NCI-H526 (cell line): ENCODE measurements around the gene GLTP.
"Not testable (repeated sequence)": the region's sequence is repeated elsewhere in the genome, so short reads cannot be mapped to it uniquely, and the experiment has no call there.

Experiments used
- DNase-seq, 2 experiments: peaks; one replicate each; lab custom pipeline; 2025; lab: John Stamatoyannopoulos, UW

Gene GLTP

DNA sequence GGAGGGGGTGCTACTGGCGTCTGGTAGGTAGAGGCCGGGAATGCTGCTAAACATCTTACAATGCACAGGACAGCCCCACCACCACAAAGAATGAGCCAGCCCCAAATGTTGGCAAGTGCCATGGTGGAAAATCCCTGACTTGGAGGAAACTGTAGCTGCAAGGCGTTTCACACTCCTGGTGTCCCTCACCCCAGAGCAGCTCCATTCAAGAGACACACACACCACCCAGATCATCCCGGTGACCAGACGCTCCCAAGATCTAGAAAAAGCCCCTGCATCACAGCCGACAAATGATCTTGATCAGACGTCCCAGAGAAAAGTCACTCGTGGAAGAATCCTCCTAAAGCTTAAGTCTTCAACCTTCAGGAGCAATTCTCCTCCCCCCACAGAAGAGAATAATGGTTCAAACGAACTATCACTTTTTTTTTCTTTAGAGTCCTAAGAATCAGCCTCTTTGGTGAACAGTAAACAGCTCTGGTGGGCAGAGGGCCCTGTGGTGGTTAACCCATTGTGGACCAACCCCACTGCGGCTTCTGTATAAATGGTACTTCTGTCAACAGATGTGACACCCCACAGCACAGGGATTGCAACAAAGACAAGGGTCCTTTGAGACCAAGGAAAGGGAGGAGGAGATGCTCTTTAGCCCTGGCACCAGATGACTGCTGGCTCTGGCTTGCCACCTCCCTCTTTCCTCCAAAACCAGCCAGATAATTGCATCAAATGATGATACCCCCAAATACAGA, 2.7 kb downstream of the GLTP start:
- no peak for DNase-seq

- no peak for DNase-seq
These were observed 3.9 kb downstream of the GLTP start for GRCh38 chr12:109876406-109876805.

DNA sequence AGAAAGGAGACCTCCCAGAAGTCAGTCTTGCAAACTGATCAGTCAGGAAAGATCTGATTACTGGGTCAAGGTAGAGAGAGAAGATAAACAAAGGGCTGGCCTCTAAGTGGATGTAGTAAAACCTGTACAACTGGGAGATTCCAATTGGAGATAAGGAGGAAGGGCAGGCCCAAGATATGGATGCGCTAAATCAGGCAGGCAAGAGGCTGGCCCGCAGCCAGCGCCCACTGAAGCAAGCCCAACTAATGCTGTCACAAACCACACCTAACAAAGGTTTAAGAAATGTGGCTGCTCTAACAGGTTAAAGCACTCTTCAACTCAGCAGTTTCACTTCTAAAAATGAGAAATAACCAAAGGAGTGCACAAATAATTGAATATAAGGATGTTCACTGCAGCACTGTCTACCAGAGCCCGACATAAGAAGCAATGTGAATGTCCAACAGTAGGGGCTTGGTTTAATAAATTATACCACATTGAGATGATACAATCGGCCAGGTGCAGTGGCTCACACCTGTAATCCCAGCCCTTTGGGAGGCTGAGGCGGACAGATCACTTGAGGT, 4.7 kb downstream of the GLTP start:
- DNase-seq, result peak in 1 of 2 experiments; percentile 20

DNA sequence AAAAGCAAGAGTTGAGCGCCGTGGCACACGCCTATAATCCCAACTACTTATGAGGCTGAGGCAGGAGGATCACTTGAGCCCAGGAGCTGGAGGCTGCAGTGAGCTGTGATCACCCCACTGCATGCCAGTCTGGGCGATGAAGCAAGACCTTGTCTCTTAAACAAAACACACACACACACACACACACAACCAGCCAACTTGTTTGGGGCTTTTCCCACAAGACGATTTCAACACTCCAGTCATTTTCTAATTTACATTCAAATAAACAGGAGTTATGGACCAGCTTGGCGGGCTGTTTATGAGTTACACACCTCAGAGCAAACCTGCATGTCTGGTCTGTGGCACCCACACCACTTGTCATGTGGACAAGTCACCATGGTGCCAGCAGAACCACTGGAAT, 6.7 kb downstream of the GLTP start:
- DNase-seq, result no peak

GRCh38 chr12:109871668-109872314, 8.6 kb downstream of the GLTP start:
- DNase-seq, result no peak

DNA sequence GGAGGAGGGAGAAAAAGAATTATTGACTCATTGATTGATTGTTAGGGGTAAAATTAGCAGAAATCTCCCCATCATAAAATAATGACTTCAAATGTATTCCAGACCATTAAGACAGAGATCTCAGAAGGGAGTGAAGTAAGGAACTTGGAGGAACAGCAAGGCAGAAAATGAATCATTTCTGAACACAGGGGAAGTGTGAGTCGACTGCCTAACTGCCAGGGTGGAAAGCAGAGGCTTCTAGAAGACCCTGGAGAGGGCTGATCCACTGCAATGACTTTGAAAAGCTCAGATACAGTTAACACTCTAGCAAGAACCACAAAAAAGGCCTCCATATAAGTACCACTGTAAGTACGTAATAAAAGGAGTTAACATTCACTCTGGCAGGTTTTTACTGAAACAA, 9.7 kb downstream of the GLTP start:
- DNase-seq, result no peak

GRCh38 chr12:109868182-109869051, 11.9 kb downstream of the GLTP start:
- DNase-seq, result no peak

GRCh38 chr12:109864916-109865315, 15.4 kb downstream of the GLTP start:
- DNase-seq, result no peak

DNA sequence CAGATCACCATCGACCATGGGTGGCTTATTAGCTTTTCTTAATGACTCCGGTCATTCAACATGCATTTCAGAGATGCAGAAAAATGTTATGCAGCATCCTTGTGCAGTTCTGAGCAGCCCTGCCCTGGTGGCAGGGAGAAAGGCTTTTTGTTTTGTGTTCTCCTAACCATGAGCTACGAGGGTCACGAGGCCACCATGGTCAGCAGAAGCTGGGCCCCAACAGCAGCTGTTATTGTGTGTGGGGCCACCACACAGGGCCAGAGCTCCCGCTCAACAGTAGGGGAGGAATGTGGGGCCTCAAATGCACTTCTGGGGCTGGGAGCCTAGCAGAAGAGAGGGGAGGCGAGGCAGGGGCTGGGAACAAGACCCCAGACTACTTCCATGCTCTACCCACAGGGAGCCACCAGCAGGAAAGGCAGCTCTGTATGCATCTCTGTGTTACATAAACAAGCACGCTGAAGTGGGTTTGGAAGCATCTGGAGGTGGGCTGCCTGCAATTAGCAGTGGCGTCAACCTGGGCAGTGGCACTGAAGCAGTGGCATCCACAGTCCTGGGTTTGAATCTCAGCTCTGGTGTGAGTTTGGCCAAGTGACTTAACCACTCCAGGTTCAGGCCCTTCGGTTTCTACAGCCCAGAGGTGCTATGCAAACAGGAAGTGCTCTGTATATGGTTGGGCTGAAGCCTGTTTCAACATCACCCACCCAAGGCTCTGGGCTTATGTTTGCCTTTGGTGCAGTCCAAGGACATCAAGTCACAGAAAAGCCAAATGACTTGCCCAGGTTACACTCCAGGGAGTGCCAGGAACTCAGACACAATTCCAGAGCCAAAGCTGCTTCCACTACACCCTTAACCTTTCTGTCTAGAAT, 16.3 kb downstream of the GLTP start:
- DNase-seq, result no peak

GRCh38 chr12:109862491-109862890, 17.9 kb downstream of the GLTP start:
- DNase-seq, result not testable (repeated sequence)

DNA sequence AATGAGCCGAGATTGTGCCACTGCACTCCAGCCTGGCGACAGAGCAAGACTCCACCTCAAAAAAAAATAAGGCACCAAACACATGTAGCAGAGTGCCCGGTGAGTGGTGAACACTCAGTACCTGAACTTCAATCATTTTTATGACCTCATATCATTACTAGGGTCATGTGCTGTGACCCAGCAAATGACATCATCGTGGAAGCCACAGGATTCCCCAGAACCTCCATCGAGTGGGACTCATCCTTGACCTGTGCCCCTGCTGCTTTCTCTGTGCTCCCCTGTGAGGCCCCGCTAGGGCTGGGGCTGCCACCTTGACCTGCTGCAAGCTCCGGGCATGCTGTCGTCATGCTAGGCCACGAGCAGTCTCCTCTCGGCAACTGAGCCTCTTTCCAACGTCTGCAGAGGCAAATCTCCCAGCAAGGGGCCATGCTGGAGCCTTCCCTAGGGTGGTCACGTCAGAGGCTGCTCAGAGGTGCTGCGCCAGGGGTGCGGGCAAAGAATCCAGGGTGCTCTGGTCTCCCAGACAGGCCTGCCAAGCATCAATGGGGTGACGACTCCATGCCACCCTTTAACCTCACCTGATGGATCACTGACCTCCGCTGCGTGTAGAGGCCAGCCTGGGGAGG, 18.5 kb downstream of the GLTP start:
- DNase-seq, result no peak

DNA sequence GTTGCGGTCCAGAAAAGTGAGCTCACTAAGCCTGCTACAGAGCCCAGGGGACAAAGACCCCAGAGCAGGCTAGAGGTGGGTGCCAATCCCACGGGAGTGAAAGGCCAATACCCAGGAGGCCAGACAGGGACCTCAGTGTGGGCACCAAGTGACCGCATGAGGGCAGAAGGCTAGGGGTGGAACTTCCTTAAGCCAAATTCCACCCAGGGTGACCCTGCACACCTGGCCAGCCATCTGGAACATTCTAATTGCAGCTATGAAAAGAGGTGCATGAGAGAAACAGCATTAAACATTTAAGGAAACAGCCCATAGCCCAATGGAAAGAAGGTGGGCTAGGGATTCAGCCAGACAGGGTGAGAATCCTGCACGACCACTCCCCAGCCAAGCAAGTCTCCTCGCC, 19.4 kb downstream of the GLTP start:
- DNase-seq, result no peak

GRCh38 chr12:109858764-109859163, 21.6 kb downstream of the GLTP start:
- no peak for DNase-seq

DNA sequence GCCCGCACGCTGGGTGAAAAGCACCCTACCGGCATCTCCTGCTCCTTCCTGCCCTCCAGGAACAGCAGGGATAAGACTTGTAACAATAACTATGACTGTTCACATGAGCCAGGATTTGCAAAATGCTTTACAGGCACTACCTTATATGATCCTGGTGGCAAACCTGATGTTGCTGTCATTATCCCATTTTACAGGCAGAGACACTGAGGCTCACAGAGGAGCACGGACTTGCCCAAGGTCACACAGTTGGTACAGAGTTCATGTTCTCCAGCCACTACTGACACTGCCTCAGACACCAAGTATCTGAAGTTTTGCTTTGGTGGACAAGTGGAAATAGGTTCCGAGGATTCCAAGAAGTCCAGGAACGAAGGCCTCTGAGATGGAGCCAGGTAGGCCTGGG, 22.6 kb downstream of the GLTP start:
- no peak for DNase-seq

GRCh38 chr12:109855377-109855776, 25.0 kb downstream of the GLTP start:
- DNase-seq, result no peak

GRCh38 chr12:109850518-109850917, 29.8 kb downstream of the GLTP start:
- not testable (repeated sequence) for DNase-seq

GRCh38 chr12:109847142-109847735, 33.1 kb downstream of the GLTP start:
- DNase-seq, result no peak

DNA sequence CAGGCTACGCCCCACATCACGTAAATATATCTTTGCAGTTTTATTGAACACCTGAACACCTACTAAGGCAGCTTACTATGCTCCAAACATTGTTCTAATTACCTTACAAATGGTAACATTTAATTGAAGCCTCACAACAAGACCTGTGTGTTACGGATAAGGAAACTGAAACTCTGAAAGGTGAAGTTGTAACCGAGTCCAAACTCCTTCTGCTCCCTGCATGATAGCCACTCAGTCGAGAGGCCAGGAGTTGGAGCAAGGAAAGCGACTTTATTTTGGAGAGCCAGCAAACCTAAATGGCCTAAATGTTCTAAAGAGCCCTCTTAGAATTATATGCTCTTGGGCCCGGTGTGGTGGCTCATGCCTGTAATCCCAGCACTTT, 34.5 kb downstream of the GLTP start:
- DNase-seq, result no peak

DNA sequence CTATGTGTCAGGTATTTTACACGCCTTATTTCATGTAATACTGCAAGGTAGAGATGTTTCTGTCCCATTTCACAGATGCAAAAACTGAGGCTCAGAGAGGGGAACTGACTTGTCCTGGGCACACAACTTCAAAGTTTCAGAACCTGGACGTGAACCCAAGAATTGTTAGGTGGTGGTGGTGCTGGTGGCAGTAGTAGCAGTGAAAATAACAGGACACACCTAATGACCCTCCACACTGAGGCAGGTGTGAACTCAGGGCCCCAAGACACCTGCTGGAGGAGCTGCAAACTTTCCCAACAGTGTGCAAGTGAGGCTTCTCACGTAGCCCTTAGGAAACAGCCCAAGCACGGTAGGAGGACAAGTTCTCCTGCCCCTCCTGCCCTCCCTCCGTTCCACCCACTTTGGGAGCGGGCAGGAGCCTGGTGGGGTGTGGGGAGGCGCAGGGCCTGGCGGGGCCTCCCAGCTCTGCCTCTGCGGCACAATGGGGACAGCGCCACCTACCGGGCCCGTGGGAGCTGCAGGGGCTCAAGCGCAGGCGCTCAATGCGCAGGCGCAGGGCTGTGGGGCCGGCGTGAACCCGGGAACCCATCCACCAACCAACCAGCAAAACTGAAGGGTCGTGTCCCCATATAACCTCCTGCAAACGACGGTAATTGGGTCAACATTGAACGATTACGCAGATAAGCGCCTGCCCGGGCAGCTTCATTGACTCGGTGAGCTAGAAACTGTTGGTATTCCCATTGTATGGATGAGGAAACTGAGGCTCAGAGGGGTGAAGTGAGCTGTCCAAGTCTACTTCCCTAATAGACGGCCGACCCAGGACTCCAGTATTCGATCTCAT, 35.1 kb downstream of the GLTP start:
- DNase-seq, result peak; percentile 37 to 87

DNA sequence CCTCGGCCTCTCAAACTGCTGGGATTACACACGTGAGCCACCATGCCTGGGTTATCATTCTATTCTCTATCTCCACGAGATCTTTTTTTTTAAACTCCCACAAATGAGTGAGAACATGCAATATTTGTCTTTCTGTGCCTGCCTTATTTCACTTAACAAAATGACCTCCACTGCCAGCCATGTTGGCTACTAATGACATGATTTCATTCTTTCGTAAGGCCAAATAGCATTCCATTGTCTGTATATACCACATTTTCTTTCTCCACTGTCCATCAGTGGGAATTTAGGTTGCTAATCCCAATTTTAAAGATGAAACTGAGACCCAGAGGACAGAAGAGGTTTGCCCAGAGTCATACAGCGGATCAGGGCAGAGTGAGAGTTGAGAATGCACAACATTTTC, 36.2 kb downstream of the GLTP start:
- DNase-seq, result no peak
